ENCODE data around the gene C19orf12.

The C19orf12 gene

GRCh38 chr19:29706635-29707034, 8.4 kb downstream of the C19orf12 start:
- WGBS = 97% methylated on average over 6 of the region's 6 CpGs
- no peak overlapping the region for H3K9ac ChIP-seq (ENCODE audit: low read depth, low read length)
- no peak overlapping the region for H3K27ac ChIP-seq (ENCODE audit: low read depth, low read length)
- H3K4me1 ChIP-seq (ENCODE audit: insufficient read depth, low read length) = no peaks in the 10 kb centered on the region
- no peaks in the 10 kb centered on the region for H3K9me3 ChIP-seq (ENCODE audit: insufficient read depth, low read depth, low read length)
- peaks cover 7% of the 10 kb centered on the region for H3K36me3 ChIP-seq (ENCODE audit: insufficient read depth, low read length)
- no peak overlapping the region for H3K4me3 ChIP-seq (ENCODE audit: low read length)
- no peaks in the 10 kb centered on the region for H3K27me3 ChIP-seq (ENCODE audit: insufficient read depth, low read length)

GRCh38 chr19:29705706-29706105, 9.4 kb downstream of the C19orf12 start:
- H3K4me1 ChIP-seq (ENCODE audit: insufficient read depth, low read length) = no peaks in the 10 kb centered on the region
- H3K9ac ChIP-seq (ENCODE audit: low read depth, low read length) = no peak overlapping the region
- 82% methylated on average over 9 of the region's 9 CpGs for WGBS
- no peak overlapping the region for H3K4me3 ChIP-seq (ENCODE audit: low read length)
- peaks cover 7% of the 10 kb centered on the region for H3K36me3 ChIP-seq (ENCODE audit: insufficient read depth, low read length)
- H3K27me3 ChIP-seq (ENCODE audit: insufficient read depth, low read length) = no peaks in the 10 kb centered on the region
- H3K9me3 ChIP-seq (ENCODE audit: insufficient read depth, low read depth, low read length) = no peaks in the 10 kb centered on the region
- no peak overlapping the region for H3K27ac ChIP-seq (ENCODE audit: low read depth, low read length)

GRCh38 chr19:29704562-29705558, 10.2 kb downstream of the C19orf12 start:
- Histone ChIP-seq H3K27me3 (ENCODE audit: insufficient read depth, low read length) (no peaks in the 10 kb centered on the region), H3K9me3 (ENCODE audit: insufficient read depth, low read depth, low read length) (no peaks in the 10 kb centered on the region), H3K4me3 (ENCODE audit: low read length) (no peak overlapping the region), H3K27ac (ENCODE audit: low read depth, low read length) (no peak overlapping the region), H3K4me1 (ENCODE audit: insufficient read depth, low read length) (no peaks in the 10 kb centered on the region), H3K36me3 (ENCODE audit: insufficient read depth, low read length) (peaks cover 7% of the 10 kb centered on the region), H3K9ac (ENCODE audit: low read depth, low read length) (no peak overlapping the region)
- 92% methylated on average over 14 of the region's 14 CpGs for WGBS

GRCh38 chr19:29702963-29703320, 12.1 kb downstream of the C19orf12 start:
- Histone ChIP-seq H3K9ac (ENCODE audit: low read depth, low read length) (no peak overlapping the region), H3K4me1 (ENCODE audit: insufficient read depth, low read length) (no peaks in the 10 kb centered on the region), H3K27ac (ENCODE audit: low read depth, low read length) (no peak overlapping the region), H3K4me3 (ENCODE audit: low read length) (no peak overlapping the region), H3K9me3 (ENCODE audit: insufficient read depth, low read depth, low read length) (no peaks in the 10 kb centered on the region), H3K27me3 (ENCODE audit: insufficient read depth, low read length) (no peaks in the 10 kb centered on the region), H3K36me3 (ENCODE audit: insufficient read depth, low read length) (peaks cover 7% of the 10 kb centered on the region; the same call in 1 of the 2 replicates)
- WGBS = 97% methylated on average over 9 of the region's 9 CpGs

GRCh38 chr19:29702161-29702962, 12.7 kb downstream of the C19orf12 start:
- 93% methylated on average over 30 of the region's 30 CpGs for WGBS
- no peaks in the 10 kb centered on the region for H3K27me3 ChIP-seq (ENCODE audit: insufficient read depth, low read length)
- no peaks in the 10 kb centered on the region for H3K4me1 ChIP-seq (ENCODE audit: insufficient read depth, low read length)
- H3K9me3 ChIP-seq (ENCODE audit: insufficient read depth, low read depth, low read length) = no peaks in the 10 kb centered on the region
- peaks cover 7% of the 10 kb centered on the region; the same call in 1 of the 2 replicates for H3K36me3 ChIP-seq (ENCODE audit: insufficient read depth, low read length)
- H3K4me3 ChIP-seq (ENCODE audit: low read length) = no peak overlapping the region
- H3K9ac ChIP-seq (ENCODE audit: low read depth, low read length) = no peak overlapping the region
- no peak overlapping the region for H3K27ac ChIP-seq (ENCODE audit: low read depth, low read length)

GRCh38 chr19:29700498-29700897, 14.6 kb downstream of the C19orf12 start:
- 90% methylated on average over 6 of the region's 6 CpGs for WGBS
- H3K9ac ChIP-seq (ENCODE audit: low read depth, low read length) = no peak overlapping the region
- H3K27me3 ChIP-seq (ENCODE audit: insufficient read depth, low read length) = no peaks in the 10 kb centered on the region
- no peaks in the 10 kb centered on the region for H3K4me1 ChIP-seq (ENCODE audit: insufficient read depth, low read length)
- H3K36me3 ChIP-seq (ENCODE audit: insufficient read depth, low read length) = peaks cover 4% of the 10 kb centered on the region; the same call in 1 of the 2 replicates
- no peak overlapping the region for H3K4me3 ChIP-seq (ENCODE audit: low read length)
- no peaks in the 10 kb centered on the region for H3K9me3 ChIP-seq (ENCODE audit: insufficient read depth, low read depth, low read length)
- H3K27ac ChIP-seq (ENCODE audit: low read depth, low read length) = no peak overlapping the region

- H3K4me3 ChIP-seq (ENCODE audit: low read length) = no peak overlapping the region
- no peaks in the 10 kb centered on the region for H3K4me1 ChIP-seq (ENCODE audit: insufficient read depth, low read length)
- no peak overlapping the region for H3K9ac ChIP-seq (ENCODE audit: low read depth, low read length)
- WGBS = 84% methylated on average over 5 of the region's 5 CpGs
- H3K9me3 ChIP-seq (ENCODE audit: insufficient read depth, low read depth, low read length) = no peaks in the 10 kb centered on the region
- no peak overlapping the region for H3K27ac ChIP-seq (ENCODE audit: low read depth, low read length)
- peaks cover 4% of the 10 kb centered on the region; the same call in 1 of the 2 replicates for H3K36me3 ChIP-seq (ENCODE audit: insufficient read depth, low read length)
- H3K27me3 ChIP-seq (ENCODE audit: insufficient read depth, low read length) = no peaks in the 10 kb centered on the region
These were observed 15.2 kb downstream of the C19orf12 start for GRCh38 chr19:29699861-29700260.

GRCh38 chr19:29697523-29698261, 17.4 kb downstream of the C19orf12 start:
- no peak overlapping the region for H3K4me3 ChIP-seq (ENCODE audit: low read length)
- H3K36me3 ChIP-seq (ENCODE audit: insufficient read depth, low read length) = peaks cover 4% of the 10 kb centered on the region; the same call in 1 of the 2 replicates
- H3K4me1 ChIP-seq (ENCODE audit: insufficient read depth, low read length) = no peaks in the 10 kb centered on the region
- H3K27ac ChIP-seq (ENCODE audit: low read depth, low read length) = no peak overlapping the region
- H3K9me3 ChIP-seq (ENCODE audit: insufficient read depth, low read depth, low read length) = no peaks in the 10 kb centered on the region
- no peaks in the 10 kb centered on the region for H3K27me3 ChIP-seq (ENCODE audit: insufficient read depth, low read length)
- no peak overlapping the region for H3K9ac ChIP-seq (ENCODE audit: low read depth, low read length)
- WGBS = 90% methylated on average over 10 of the region's 10 CpGs

GRCh38 chr19:29696565-29696846, 18.6 kb downstream of the C19orf12 start:
- no peaks in the 10 kb centered on the region for H3K36me3 ChIP-seq (ENCODE audit: insufficient read depth, low read length)
- 93% methylated on average over 2 of the region's 2 CpGs for WGBS
- no peak overlapping the region for H3K4me3 ChIP-seq (ENCODE audit: low read length)
- H3K9me3 ChIP-seq (ENCODE audit: insufficient read depth, low read depth, low read length) = no peaks in the 10 kb centered on the region
- no peaks in the 10 kb centered on the region for H3K27me3 ChIP-seq (ENCODE audit: insufficient read depth, low read length)
- H3K4me1 ChIP-seq (ENCODE audit: insufficient read depth, low read length) = no peaks in the 10 kb centered on the region
- H3K9ac ChIP-seq (ENCODE audit: low read depth, low read length) = no peak overlapping the region
- H3K27ac ChIP-seq (ENCODE audit: low read depth, low read length) = no peak overlapping the region

- Histone ChIP-seq H3K4me3 (ENCODE audit: low read length) (no peak overlapping the region), H3K9ac (ENCODE audit: low read depth, low read length) (no peak overlapping the region), H3K27ac (ENCODE audit: low read depth, low read length) (no peak overlapping the region)
These were observed 19.1 kb downstream of the C19orf12 start for GRCh38 chr19:29695765-29696564.

More at GRCh38 chr19:29695765-29696564, 19.1 kb downstream of the C19orf12 start:
- Histone ChIP-seq H3K4me1 (ENCODE audit: insufficient read depth, low read length) (no peaks in the 10 kb centered on the region), H3K36me3 (ENCODE audit: insufficient read depth, low read length) (no peaks in the 10 kb centered on the region), H3K9me3 (ENCODE audit: insufficient read depth, low read depth, low read length) (no peaks in the 10 kb centered on the region), H3K27me3 (ENCODE audit: insufficient read depth, low read length) (no peaks in the 10 kb centered on the region)
- WGBS = 91% methylated on average over 6 of the region's 6 CpGs

Measured in HUES64 (cell line).